Measurements from ENCODE around the gene PPP1R3F. TPM values are rescaled to one million over a fixed set of nuclear protein-coding genes. Genes with fewer than 3 reads are reported as not detected.

PPP1R3F gene
- polyA plus RNA-seq, 1 donor from 2014 or later = 21.0 TPM

DNA sequence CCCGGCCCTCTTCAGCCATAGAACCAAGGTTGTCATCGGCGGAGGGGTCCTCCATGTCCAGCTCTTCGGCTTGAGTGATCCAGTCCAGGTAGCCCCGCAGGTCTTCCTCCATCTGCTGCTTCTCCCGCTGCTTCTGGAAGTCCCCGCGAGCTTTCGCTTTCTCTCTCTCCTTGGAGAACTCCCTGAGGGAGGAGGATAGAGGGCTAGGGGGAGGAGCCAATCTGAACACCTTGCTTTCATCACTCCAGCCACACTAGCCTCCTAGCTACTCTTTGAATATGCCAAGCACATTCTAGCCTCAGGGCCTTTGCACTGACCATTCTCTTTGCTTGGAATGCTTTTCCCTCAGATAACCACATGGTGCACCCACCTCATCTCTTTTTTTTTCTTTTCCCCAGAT lies 42.6 kb upstream of the PPP1R3F start:
- H3K27me3 ChIP-seq (ENCODE audit: insufficient read depth, low read depth, low read length) = no peaks in the 10 kb centered on the region
- no peaks in the 10 kb centered on the region for H3K79me2 ChIP-seq (replicated peaks; ENCODE audit: insufficient read depth, low read length)

DNA sequence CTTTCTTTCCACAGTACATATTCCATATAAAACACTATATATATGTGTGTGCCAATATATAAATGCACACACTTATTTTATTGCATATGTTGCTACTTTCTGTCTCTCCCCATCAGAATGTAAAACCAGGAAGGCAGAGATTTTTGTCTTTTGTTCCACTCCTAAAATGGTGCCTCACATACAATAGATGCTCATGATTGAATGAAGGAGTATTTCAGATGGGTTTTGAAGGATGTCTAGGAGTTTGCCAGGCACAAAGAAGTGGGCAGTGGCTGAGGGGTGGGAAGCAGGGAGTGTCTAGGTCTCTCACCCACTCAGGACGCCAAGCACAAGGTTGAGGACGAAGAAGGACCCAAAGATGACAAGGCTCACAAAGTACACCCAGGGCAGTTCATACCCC lies 41.9 kb upstream of the PPP1R3F start:
- no peaks in the 10 kb centered on the region for H3K9me3 ChIP-seq (ENCODE audit: low read length)
- H3K9me2 ChIP-seq (ENCODE audit: insufficient read depth, low read length) = no peaks in the 10 kb centered on the region
- no peak overlapping the region for H2AFZ ChIP-seq (ENCODE audit: low read depth, low read length)
- H3K79me2 ChIP-seq (replicated peaks; ENCODE audit: insufficient read depth, low read length) = no peaks in the 10 kb centered on the region
- H3K36me3 ChIP-seq (ENCODE audit: insufficient read depth, low read length) = no peaks in the 10 kb centered on the region
- H3K4me3 ChIP-seq (ENCODE audit: low read length) = no peak overlapping the region
- H3K27me3 ChIP-seq (ENCODE audit: insufficient read depth, low read depth, low read length) = no peaks in the 10 kb centered on the region
- no peak overlapping the region for H3K27ac ChIP-seq (ENCODE audit: low read length)
- TF ChIP-seq SMC3 (conservative IDR thresholded peaks at IDR 0.05; ENCODE audit: poor library complexity) (no peak), EP300 (conservative IDR thresholded peaks at IDR 0.05; ENCODE audit: poor library complexity, severe bottlenecking) (no peak), POLR2AphosphoS5 (IDR thresholded peaks at IDR 0.05) (no peak), RAD21 (conservative IDR thresholded peaks at IDR 0.05) (no peak), MXI1 (conservative IDR thresholded peaks at IDR 0.05; ENCODE audit: poor library complexity, severe bottlenecking) (no peak), EZH2 (IDR thresholded peaks at IDR 0.05; ENCODE audit: borderline replicate concordance, insufficient read depth, low read length, poor library complexity, severe bottlenecking) (no peak), TAF1 (IDR thresholded peaks at IDR 0.05; ENCODE audit: low read depth) (no peak)
- TF ChIP-seq, protein P1, sequence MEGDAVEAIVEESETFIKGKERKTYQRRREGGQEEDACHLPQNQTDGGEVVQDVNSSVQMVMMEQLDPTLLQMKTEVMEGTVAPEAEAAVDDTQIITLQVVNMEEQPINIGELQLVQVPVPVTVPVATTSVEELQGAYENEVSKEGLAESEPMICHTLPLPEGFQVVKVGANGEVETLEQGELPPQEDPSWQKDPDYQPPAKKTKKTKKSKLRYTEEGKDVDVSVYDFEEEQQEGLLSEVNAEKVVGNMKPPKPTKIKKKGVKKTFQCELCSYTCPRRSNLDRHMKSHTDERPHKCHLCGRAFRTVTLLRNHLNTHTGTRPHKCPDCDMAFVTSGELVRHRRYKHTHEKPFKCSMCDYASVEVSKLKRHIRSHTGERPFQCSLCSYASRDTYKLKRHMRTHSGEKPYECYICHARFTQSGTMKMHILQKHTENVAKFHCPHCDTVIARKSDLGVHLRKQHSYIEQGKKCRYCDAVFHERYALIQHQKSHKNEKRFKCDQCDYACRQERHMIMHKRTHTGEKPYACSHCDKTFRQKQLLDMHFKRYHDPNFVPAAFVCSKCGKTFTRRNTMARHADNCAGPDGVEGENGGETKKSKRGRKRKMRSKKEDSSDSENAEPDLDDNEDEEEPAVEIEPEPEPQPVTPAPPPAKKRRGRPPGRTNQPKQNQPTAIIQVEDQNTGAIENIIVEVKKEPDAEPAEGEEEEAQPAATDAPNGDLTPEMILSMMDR (IDR thresholded peaks at IDR 0.05; ENCODE audit: poor library complexity, severe bottlenecking) = no peak
- TF ChIP-seq, protein P2, sequence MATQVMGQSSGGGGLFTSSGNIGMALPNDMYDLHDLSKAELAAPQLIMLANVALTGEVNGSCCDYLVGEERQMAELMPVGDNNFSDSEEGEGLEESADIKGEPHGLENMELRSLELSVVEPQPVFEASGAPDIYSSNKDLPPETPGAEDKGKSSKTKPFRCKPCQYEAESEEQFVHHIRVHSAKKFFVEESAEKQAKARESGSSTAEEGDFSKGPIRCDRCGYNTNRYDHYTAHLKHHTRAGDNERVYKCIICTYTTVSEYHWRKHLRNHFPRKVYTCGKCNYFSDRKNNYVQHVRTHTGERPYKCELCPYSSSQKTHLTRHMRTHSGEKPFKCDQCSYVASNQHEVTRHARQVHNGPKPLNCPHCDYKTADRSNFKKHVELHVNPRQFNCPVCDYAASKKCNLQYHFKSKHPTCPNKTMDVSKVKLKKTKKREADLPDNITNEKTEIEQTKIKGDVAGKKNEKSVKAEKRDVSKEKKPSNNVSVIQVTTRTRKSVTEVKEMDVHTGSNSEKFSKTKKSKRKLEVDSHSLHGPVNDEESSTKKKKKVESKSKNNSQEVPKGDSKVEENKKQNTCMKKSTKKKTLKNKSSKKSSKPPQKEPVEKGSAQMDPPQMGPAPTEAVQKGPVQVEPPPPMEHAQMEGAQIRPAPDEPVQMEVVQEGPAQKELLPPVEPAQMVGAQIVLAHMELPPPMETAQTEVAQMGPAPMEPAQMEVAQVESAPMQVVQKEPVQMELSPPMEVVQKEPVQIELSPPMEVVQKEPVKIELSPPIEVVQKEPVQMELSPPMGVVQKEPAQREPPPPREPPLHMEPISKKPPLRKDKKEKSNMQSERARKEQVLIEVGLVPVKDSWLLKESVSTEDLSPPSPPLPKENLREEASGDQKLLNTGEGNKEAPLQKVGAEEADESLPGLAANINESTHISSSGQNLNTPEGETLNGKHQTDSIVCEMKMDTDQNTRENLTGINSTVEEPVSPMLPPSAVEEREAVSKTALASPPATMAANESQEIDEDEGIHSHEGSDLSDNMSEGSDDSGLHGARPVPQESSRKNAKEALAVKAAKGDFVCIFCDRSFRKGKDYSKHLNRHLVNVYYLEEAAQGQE (IDR thresholded peaks at IDR 0.05; ENCODE audit: borderline replicate concordance) = no peak
- H3K4me2 ChIP-seq (ENCODE audit: low read length) = no peak overlapping the region
- no peaks in the 10 kb centered on the region for H3F3A ChIP-seq (ENCODE audit: insufficient read depth, low read length, poor library complexity, severe bottlenecking)
- no peak overlapping the region for H3K9ac ChIP-seq (ENCODE audit: low read length)
- H4K20me1 ChIP-seq (ENCODE audit: insufficient read depth) = no peaks in the 10 kb centered on the region

More for the DNA sequence above, 42.6 kb upstream of the PPP1R3F start:
- no peak overlapping the region for H3K4me2 ChIP-seq (ENCODE audit: low read length)
- no peaks in the 10 kb centered on the region for H3F3A ChIP-seq (ENCODE audit: insufficient read depth, low read length, poor library complexity, severe bottlenecking)
- H3K27ac ChIP-seq (ENCODE audit: low read length) = no peak overlapping the region
- no peak overlapping the region for H3K9ac ChIP-seq (ENCODE audit: low read length)
- no peak overlapping the region for H2AFZ ChIP-seq (ENCODE audit: low read depth, low read length)
- H3K4me3 ChIP-seq (ENCODE audit: low read length) = no peak overlapping the region
- no peaks in the 10 kb centered on the region for H3K36me3 ChIP-seq (ENCODE audit: insufficient read depth, low read length)
- H4K20me1 ChIP-seq (ENCODE audit: insufficient read depth) = no peaks in the 10 kb centered on the region
- H3K9me3 ChIP-seq (ENCODE audit: low read length) = no peaks in the 10 kb centered on the region
- TF ChIP-seq MXI1 (conservative IDR thresholded peaks at IDR 0.05; ENCODE audit: poor library complexity, severe bottlenecking) (no peak), POLR2AphosphoS5 (IDR thresholded peaks at IDR 0.05) (no peak), SMC3 (conservative IDR thresholded peaks at IDR 0.05; ENCODE audit: poor library complexity) (no peak), EP300 (conservative IDR thresholded peaks at IDR 0.05; ENCODE audit: poor library complexity, severe bottlenecking) (no peak), TAF1 (IDR thresholded peaks at IDR 0.05; ENCODE audit: low read depth) (no peak), EZH2 (IDR thresholded peaks at IDR 0.05; ENCODE audit: borderline replicate concordance, insufficient read depth, low read length, poor library complexity, severe bottlenecking) (no peak), RAD21 (conservative IDR thresholded peaks at IDR 0.05) (no peak)
- TF ChIP-seq, protein P2 (IDR thresholded peaks at IDR 0.05; ENCODE audit: borderline replicate concordance) = no peak
- TF ChIP-seq, protein P1 (IDR thresholded peaks at IDR 0.05; ENCODE audit: poor library complexity, severe bottlenecking) = no peak
- H3K9me2 ChIP-seq (ENCODE audit: insufficient read depth, low read length) = no peaks in the 10 kb centered on the region

All from neural cell (in vitro differentiated cells).